DMS114 treated with DMSO at 0.1 percent for 48 hours (cell line): ENCODE results near the gene CHST8.

Experiments
- DNase-seq: peaks from one replicate; lab custom pipeline; 2025; ENCODE audit not compliant: unreplicated experiment; lab: John Stamatoyannopoulos, UW

Gene CHST8

DNA sequence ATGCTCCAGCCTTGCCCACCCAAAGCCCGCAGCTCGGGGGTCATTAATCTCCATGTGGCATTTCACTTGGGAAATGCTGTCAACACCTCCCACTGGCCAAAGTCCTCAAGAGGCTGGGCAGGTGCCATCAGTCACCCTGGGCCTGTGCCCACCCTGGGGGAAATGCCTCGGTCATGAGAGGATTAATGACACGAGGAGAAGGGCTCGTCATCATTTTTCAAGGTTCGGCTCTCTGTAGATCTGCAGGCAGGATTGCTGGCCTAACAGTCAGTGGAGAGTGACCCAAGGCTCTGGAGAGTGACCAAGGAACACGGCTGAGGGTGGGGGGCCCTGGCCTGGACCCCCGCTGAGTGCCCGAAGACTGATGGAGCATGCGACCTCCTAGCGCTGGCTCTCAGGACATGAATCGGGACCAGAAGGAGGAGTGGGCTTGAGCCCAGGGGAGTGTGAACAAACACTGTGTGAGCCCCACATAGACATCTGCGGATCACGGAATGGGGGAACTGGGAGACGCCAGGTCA is 159.7 kb downstream of the CHST8 start:
- DNase-seq, result no peak

DNA sequence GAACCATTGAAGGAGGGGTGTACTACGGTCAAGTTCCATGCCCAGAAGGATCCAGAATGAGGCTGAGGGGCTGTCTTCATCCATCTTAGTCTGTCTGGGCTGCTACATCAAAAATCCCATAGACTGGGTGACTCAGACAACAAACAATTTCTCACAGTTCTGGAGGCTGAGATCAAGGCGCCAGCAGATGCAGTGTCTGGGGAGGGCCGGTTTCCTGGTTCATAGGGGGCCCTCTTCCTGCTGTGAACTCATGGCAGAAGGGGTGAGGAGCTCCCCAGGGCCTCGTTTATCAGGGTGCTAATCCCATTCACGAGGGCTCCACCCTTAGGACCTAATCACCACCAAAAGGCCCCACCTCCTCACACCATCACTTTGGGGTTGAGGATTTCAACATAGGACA is 160.2 kb downstream of the CHST8 start:
- DNase-seq, result no peak

GRCh38 chr19:33784432-33784831 is 162.7 kb downstream of the CHST8 start:
- no peak for DNase-seq

DNA sequence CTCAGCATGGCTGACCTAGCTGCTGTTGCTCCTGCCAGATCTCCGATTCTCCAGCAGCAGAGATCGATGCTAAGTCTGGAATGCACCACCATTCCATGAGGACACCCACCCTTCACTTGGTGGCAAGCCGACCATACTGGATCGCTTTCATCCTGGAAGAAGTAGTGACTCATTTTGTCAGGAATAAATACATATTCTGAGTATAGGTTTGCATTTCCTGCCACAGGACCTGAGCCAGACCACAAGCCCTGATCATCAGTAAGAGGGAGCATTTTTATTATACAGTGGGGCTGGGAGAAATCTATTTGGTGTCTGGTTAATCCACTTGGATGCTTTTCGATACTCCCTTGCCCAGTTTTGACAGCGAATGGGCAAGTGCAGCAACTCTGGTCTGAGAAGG is 164.0 kb downstream of the CHST8 start:
- no peak for DNase-seq

- no peak for DNase-seq
These were observed 166.9 kb downstream of the CHST8 start for GRCh38 chr19:33788676-33789075.

DNA sequence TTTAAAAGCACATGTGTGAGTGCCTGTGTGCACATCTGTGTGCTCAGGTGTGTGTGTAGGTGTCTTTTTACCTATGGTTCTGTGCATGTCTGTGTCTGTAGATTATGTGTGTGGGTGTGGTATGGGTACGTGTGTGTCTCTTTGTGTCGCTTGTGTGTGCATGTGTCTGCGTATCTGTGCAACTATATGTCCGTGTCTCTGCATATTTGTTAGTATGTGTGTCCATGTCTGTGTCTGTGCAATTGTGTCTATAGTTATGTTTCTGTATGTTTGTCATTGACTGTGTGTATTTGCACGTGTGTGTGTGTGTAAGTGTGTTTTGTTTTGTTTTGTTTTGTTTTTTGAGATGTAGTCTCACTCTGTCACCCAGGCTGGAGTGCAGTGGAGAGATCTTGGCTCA is 167.6 kb downstream of the CHST8 start:
- DNase-seq, result no peak

GRCh38 chr19:33794683-33795369 is 173.1 kb downstream of the CHST8 start:
- DNase-seq, result peak; percentile 44

DNA sequence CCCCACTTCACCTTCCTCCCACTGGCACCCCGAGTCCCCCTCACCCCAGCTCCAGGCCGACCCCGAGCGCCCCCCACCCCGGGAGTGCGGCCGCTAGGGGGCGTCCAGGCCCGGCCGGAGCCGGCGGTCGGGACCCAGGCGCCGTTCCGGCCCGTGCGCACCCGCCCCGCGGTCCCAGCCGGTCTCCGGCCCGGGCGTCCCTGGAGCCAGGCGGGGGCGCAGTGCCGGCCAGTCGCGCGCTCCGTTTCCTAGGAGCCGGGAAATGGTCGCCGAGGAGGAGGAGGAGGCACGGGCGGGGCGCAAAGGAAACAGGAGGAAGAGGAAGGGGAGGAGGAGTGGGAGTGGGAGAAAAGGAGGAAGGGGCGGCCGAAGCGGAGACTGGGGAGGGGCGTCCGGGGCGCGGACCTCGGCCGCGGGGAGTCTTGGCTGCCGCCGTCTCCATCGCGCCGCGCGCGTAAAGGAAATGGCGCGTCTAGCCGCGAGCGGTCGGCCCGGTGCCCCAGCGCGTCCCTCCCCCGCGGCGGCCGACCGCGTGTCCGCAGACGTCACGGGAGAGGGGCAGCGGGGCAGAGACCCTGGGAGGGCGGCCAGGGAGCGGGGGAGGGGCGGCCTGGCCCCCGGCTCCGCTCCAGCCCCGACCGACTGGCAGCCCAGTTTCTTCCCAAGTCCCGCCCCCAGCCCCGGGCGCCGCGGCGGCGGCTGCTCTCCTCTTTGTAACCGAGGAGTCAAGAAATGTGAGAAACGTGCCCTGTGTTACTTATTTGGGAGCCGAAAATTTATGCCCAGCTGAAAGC is 173.8 kb downstream of the CHST8 start:
- DNase-seq, result peak; percentile 70

GRCh38 chr19:33796164-33796875 is 174.6 kb downstream of the CHST8 start, which contains the start of gene KCTD15:
TSS of gene KCTD15 (plus strand) at chr19:33796870. CDS start at chr19:33800455, 3,585 bp downstream.
- no peak for DNase-seq

DNA sequence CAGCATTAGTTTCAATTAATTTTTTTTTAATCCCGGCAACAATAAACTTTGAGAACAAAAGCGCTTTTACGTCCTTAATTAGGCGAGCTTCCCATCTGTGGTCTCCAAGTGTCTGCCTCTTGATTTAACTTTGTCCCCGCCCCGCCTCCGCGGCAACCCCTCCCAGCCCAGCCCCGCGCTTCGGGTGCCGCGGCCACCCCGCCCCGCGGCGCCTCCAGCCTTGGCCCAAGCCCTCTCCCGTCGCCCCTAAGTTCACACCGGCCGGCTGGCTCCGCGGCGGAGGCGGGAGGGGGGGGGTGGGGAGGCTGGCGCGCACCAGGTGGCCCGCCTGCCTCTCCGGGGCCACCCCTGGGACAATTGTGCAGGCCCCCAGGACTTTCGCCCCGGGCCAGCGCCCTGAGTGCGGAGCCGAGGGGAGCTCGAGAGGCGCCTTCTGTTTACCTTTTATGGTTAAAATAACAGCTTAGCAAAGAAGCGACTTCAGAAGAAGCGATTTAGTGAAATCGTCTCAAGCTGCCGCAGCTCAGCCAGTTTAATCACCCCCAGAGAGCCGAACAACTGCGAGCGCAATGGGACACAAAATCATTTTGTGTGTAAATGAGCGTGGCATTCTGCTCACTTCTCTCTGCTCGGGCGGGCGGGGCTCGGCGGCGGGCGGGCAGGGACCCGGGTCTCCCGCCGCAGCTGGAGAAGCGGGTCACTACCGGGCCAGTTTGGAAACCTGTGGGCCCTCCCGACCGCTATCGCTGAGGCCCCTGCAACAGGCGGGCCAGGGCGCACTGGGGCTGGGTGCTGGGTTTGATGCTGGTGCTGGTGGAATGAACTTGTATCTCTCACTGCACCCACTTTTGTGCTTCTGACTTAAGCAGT is 176.3 kb downstream of the CHST8 start:
- peak; percentile 73 for DNase-seq

DNA sequence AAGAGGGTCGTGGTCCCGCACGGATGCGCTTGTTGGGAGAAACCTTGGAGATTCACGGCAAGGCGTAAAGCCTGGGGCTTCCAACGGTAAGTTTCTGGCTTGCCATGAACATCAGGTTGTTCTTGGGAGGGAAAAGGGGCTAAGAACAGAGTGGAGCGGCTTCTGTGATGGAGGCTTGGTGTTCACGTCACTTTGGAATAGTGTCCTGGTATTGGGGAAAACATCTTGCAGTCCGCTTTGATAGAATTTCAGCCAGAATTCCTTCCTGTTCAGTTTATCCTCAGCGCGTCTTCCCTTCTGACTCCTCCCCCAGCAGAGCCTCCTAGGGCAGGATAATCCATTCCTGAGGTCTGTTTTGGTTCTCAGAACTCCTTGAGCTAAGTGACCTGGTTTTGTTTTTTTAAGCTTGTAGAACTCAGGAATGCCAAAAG is 176.9 kb downstream of the CHST8 start:
- DNase-seq, result peak; percentile 38

DNA sequence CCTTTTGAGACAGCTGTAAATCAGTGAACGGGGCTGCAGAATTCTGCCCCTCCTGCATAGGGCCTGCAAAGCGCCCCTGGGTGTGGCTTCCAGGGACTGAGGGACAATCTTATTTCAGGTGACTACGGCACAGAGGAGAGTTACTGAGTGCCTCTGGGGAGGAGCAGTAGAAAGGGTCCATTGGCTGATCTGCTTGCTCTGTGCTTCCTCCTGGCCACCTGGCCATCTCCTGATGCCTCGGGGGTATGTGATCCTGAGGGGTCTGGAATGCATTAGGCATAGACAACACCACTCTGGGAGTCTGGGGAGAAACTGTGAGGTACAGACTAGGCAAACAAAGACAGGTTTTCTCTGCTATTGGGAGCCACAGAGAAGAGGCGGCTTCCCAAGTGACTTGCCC is 177.7 kb downstream of the CHST8 start:
- no peak for DNase-seq

- no peak for DNase-seq
These were observed 178.4 kb downstream of the CHST8 start for GRCh38 chr19:33800012-33800680.

DNA sequence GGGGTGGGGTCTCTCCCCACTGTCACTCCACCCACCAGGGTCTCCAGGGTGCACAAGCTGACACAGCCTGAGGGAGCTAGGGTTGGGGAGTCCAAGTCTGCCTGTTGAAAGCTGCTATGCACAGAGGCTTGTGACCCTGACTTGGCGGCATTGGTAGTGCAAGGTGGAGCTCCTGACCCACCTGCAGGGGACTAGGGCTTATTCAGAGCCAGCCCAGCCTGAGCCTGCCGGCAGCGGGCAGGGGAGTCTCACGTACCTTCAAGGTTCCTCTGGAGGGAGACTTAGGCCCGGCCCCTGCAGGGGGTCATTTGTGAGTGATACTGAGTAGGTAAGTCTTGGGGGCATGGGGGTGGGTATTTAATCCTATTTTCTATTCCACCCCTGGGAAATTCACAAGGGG is 179.7 kb downstream of the CHST8 start:
- no peak for DNase-seq

DNA sequence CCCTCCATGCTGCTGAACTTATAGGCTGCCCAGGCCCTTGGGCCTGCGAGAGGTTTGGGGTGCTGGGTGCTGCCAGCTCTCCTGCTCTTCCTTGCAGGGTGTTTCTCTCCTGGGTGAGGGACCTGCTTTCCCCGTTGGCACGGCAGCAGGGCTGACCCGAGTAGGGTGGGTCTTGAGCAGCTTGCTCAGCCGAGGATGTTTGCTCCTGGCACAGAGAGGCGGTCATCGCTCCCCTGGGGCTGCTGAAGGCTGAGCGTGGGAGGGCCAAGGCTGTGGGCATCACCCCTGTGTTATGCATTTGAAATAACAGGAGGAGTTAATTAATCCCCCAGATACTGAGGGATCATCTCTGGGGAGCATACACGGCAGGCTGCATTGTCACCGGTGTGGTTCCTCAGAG is 180.2 kb downstream of the CHST8 start:
- DNase-seq, result no peak

DNA sequence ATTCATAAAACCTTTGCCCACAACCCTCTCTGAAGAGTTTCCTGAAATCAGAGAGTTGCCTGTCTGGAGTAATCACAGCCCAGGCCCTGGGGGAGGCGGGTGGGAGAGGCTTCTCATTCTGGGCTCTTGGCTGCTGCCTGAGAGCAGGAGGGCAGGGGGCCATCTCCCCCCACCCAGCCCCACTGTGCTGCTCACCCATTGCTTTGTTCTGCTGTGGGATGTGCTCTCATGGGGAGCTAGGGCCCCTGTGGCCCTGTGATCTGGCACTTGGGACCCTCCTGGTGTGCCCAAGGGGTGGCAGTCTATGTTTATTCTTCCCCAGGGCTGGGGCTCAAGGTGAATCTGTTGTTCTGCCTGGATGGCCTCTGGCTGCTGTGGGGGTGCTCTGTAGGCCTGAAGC is 181.0 kb downstream of the CHST8 start:
- no peak for DNase-seq

- DNase-seq, result no peak
These were observed 181.6 kb downstream of the CHST8 start for GRCh38 chr19:33803383-33803782.

- DNase-seq, result no peak
These were observed 182.5 kb downstream of the CHST8 start for GRCh38 chr19:33804021-33804799.

DNA sequence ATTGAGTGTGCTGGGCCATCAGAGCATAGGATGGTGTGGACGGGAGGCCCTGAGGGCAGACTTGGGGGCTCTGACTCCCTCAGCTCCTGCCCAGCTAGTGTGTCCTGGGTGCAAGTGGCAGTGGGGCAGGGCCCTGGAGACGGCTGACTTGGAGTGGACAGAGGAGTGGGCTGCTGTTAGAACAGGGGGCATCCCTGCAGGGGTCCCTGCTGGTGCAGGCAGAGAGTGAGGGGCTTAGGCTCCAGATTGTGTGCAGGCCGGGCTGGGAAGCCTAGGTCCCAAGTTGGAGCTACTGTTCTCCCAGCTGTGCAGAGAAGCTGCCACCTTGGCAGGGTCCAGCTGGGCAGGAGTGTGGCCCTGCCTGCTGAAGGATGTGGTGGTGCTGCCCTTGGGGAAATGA is 183.6 kb downstream of the CHST8 start:
- no peak for DNase-seq
